Measurements from ENCODE around the gene NELL1.

NELL1 gene

DNA sequence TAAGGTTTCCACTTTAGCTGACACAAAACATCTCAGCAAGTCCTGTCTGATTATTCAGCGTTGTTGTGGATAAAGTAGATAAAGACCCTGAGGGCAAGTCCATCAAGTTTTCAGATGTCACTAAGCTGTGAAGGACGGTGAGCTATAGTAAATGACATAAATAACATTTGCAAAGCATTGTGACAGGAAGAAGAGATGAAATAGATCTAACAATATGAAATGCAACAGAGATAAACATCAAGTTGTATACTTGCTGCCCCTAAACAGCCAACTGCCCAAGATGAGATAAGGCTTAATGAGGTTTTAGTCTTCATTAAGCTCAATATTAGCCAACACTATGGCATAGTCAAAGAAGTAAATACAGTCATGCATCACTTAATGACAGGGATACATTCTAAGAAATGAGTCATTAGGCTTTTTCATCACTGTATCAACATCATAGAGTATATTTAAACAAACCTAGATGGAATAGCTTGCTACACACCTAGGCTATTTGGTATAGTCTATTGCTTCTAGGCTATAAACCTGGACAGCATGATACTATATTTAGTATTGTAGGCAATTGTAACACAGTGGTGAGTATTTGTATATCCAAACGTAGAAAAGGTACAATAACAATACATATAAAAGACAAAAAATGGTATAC is 898.4 kb downstream of the NELL1 start:
- DNase-seq (ENCODE audit: low read depth in 1 of 2, low spot score in 1 of 2), result no peak
- Histone ChIP-seq H3K4me3 (replicated peaks; ENCODE audit: insufficient read depth, low read length) (no peak overlapping the region), H3K27ac (replicated peaks) (no peak overlapping the region), H3K27me3 (ENCODE audit: insufficient read depth, poor library complexity, severe bottlenecking) (no peaks in the 10 kb centered on the region)
- TF ChIP-seq, protein P1, sequence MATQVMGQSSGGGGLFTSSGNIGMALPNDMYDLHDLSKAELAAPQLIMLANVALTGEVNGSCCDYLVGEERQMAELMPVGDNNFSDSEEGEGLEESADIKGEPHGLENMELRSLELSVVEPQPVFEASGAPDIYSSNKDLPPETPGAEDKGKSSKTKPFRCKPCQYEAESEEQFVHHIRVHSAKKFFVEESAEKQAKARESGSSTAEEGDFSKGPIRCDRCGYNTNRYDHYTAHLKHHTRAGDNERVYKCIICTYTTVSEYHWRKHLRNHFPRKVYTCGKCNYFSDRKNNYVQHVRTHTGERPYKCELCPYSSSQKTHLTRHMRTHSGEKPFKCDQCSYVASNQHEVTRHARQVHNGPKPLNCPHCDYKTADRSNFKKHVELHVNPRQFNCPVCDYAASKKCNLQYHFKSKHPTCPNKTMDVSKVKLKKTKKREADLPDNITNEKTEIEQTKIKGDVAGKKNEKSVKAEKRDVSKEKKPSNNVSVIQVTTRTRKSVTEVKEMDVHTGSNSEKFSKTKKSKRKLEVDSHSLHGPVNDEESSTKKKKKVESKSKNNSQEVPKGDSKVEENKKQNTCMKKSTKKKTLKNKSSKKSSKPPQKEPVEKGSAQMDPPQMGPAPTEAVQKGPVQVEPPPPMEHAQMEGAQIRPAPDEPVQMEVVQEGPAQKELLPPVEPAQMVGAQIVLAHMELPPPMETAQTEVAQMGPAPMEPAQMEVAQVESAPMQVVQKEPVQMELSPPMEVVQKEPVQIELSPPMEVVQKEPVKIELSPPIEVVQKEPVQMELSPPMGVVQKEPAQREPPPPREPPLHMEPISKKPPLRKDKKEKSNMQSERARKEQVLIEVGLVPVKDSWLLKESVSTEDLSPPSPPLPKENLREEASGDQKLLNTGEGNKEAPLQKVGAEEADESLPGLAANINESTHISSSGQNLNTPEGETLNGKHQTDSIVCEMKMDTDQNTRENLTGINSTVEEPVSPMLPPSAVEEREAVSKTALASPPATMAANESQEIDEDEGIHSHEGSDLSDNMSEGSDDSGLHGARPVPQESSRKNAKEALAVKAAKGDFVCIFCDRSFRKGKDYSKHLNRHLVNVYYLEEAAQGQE (IDR thresholded peaks at IDR 0.05; ENCODE audit: insufficient replicate concordance, low read depth), result no peak
- no peak for TF ChIP-seq SPI1 (IDR thresholded peaks at IDR 0.05; ENCODE audit: borderline replicate concordance, low read depth)
- TF ChIP-seq GABPA (IDR thresholded peaks at IDR 0.05; ENCODE audit: low read depth), result no peak
- TF ChIP-seq, protein P2, sequence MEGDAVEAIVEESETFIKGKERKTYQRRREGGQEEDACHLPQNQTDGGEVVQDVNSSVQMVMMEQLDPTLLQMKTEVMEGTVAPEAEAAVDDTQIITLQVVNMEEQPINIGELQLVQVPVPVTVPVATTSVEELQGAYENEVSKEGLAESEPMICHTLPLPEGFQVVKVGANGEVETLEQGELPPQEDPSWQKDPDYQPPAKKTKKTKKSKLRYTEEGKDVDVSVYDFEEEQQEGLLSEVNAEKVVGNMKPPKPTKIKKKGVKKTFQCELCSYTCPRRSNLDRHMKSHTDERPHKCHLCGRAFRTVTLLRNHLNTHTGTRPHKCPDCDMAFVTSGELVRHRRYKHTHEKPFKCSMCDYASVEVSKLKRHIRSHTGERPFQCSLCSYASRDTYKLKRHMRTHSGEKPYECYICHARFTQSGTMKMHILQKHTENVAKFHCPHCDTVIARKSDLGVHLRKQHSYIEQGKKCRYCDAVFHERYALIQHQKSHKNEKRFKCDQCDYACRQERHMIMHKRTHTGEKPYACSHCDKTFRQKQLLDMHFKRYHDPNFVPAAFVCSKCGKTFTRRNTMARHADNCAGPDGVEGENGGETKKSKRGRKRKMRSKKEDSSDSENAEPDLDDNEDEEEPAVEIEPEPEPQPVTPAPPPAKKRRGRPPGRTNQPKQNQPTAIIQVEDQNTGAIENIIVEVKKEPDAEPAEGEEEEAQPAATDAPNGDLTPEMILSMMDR (IDR thresholded peaks at IDR 0.05; ENCODE audit: insufficient read depth, low read length), result no peak
- no peak for TF ChIP-seq POLR2AphosphoS5 (IDR thresholded peaks at IDR 0.05; ENCODE audit: low read depth)

DNA sequence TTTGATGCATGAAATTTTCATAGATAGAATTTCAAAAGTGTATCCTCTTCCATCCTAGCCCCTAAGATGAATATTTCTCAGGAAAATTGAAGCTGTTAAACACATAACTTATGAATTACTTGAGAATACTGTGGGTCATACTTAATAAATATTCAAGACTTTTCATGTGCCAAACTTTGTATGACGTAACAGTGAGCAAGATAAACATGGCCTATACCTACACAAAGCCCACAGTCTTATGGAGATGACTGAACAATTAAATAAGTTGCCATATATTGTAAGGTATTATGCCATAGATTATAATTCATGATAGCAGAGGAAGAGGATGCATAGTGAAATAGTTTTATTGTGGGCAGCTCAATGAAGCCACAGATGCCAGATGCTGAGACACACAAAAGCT is 902.8 kb downstream of the NELL1 start:
- no peaks in the 10 kb centered on the region for H3K27me3 ChIP-seq (ENCODE audit: insufficient read depth, poor library complexity, severe bottlenecking)
- H3K4me3 ChIP-seq (replicated peaks; ENCODE audit: insufficient read depth, low read length), result no peak overlapping the region
- DNase-seq (ENCODE audit: low read depth in 1 of 2, low spot score in 1 of 2), result no peak
- no peak for TF ChIP-seq GABPA (IDR thresholded peaks at IDR 0.05; ENCODE audit: low read depth)
- no peak for TF ChIP-seq SPI1 (IDR thresholded peaks at IDR 0.05; ENCODE audit: borderline replicate concordance, low read depth)
- no peak overlapping the region for H3K27ac ChIP-seq (replicated peaks)

DNA sequence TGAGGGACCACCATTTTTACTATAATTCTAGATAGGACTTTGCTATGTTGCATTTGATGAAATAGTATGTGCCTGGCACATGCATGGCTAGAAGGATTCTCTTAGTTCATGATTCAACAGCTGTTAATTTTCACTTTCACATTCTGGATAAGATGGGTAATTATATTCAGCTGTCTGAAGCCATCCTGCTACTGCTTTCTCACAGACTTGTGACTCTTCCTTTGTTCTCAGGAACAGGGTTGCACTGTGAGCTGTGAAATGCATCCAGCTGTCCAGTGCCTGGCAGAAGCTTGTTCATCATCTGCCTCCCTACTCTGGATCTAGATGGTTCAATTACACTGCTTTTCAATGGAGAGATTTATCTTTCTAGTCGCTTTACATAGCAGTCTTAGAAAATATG is 913.4 kb downstream of the NELL1 start:
- TF ChIP-seq SPI1 (IDR thresholded peaks at IDR 0.05; ENCODE audit: borderline replicate concordance, low read depth), result no peak
- TF ChIP-seq, protein P2 (IDR thresholded peaks at IDR 0.05; ENCODE audit: insufficient read depth, low read length), result no peak
- TF ChIP-seq GABPA (IDR thresholded peaks at IDR 0.05; ENCODE audit: low read depth), result no peak
- TF ChIP-seq, protein P1 (IDR thresholded peaks at IDR 0.05; ENCODE audit: insufficient replicate concordance, low read depth), result no peak
- no peak for TF ChIP-seq POLR2AphosphoS5 (IDR thresholded peaks at IDR 0.05; ENCODE audit: low read depth)
- DNase-seq (ENCODE audit: low read depth in 1 of 2, low spot score in 1 of 2), result no peak
- no peak overlapping the region for H3K4me3 ChIP-seq (replicated peaks; ENCODE audit: insufficient read depth, low read length)
- no peaks in the 10 kb centered on the region for H3K27me3 ChIP-seq (ENCODE audit: insufficient read depth, poor library complexity, severe bottlenecking)
- H3K27ac ChIP-seq (replicated peaks), result no peak overlapping the region

DNA sequence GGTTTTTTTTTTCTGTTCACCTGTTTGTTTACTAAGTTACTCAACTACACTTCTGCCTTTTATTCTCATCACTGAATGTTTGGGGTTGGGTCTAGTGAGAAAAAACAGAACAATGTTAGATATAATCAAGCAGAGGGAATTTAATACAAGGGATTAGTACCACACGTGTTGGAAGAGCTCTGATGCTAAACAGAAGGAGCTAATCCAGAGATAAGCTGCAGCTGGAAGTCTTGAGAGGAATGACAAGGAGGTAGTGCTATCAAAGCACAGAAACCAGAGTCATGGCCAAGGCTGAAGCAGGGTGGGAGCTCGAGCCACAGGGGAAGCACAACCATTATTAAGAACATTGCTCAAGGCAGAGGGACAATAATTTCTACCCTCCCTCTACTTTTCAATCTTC is 919.4 kb downstream of the NELL1 start:
- Histone ChIP-seq H3K27me3 (ENCODE audit: insufficient read depth, poor library complexity, severe bottlenecking) (no peaks in the 10 kb centered on the region), H3K27ac (replicated peaks) (no peak overlapping the region), H3K4me3 (replicated peaks; ENCODE audit: insufficient read depth, low read length) (no peak overlapping the region)
- TF ChIP-seq POLR2AphosphoS5 (IDR thresholded peaks at IDR 0.05; ENCODE audit: low read depth), result no peak
- TF ChIP-seq SPI1 (IDR thresholded peaks at IDR 0.05; ENCODE audit: borderline replicate concordance, low read depth), result no peak
- TF ChIP-seq, protein P1 (IDR thresholded peaks at IDR 0.05; ENCODE audit: insufficient replicate concordance, low read depth), result no peak
- TF ChIP-seq, protein P2 (IDR thresholded peaks at IDR 0.05; ENCODE audit: insufficient read depth, low read length), result no peak
- TF ChIP-seq GABPA (IDR thresholded peaks at IDR 0.05; ENCODE audit: low read depth), result no peak
- DNase-seq (ENCODE audit: low read depth in 1 of 2, low spot score in 1 of 2), result no peak
